Esophagus squamous epithelium (tissue), 5 donors: ENCODE results near the gene CC2D2A. TPM values are rescaled to one million over a fixed set of nuclear protein-coding genes. Genes with fewer than 3 reads are reported as not detected.

Experiments used
- DNase-seq: peaks from one replicate; lab custom pipeline; 2025; lab: John Stamatoyannopoulos, UW
- H3K27ac ChIP-seq, 4 donors: fragments of 200-600 bp; sonication (generic); one replicate each; pipeline ENCODE4 v1.5.1; 2016 to 2019; ENCODE audit warnings: mild to moderate bottlenecking in 1 of 4
- H3K27me3 ChIP-seq, 4 donors: fragments of 200-600 bp; sonication (generic); 1 replicate in 3 of 4; 2 replicates in 1 of 4; pipeline versions ENCODE4 v1.5.1 to v1.6.0; 2017 to 2021; ENCODE audit warnings: antibody characterized with exemption in 1 of 4
- H3K36me3 ChIP-seq, 3 donors: fragments of 200-600 bp; sonication (generic); one replicate each; pipeline ENCODE4 v1.5.1; 2016 to 2019
- H3K4me1 ChIP-seq, 3 donors: fragments of 200-600 bp; sonication (generic); one replicate each; pipeline ENCODE4 v1.5.1; 2017 to 2019
- H3K4me3 ChIP-seq, 4 donors: fragments of 200-600 bp; sonication (generic); 1 replicate in 3 of 4; 2 replicates in 1 of 4; pipeline ENCODE4 v1.5.1; 2016 to 2019; ENCODE audit warnings: mild to moderate bottlenecking in 2 of 4, moderate library complexity in 1 of 4
- H3K9me3 ChIP-seq, 3 donors: fragments of 200-600 bp; sonication (generic); one replicate each; pipeline ENCODE4 v1.5.1; 2016 to 2019
- POLR2A ChIP-seq, 4 donors: fragments of 450-650 bp; IDR thresholded peaks; one replicate each; pipeline ENCODE4 v1.6.1; 2017; ENCODE audit warnings: antibody characterized with exemption in 4 of 4, mild to moderate bottlenecking in 4 of 4, moderate library complexity in 3 of 4
- whole genome bisulfite sequencing, 2 donors: methylation state at CpG; one replicate each; pipeline ENCODE4 v1.1.5; 2018; 5-methylcytosine and 5-hydroxymethylcytosine counted together
- intact Hi-C: fragments of 100-400 bp; cut with DNase I; formaldehyde crosslinking; loops from one replicate; pipeline ENCODE4 v1.15.0; 2022
- total RNA-seq, 4 donors: library from RNA; depleted of rRNA; stranded (reverse); fragments of >200 nt; gene quantifications; one replicate each; pipeline ENCODE4 v1.1.0, GENCODE V29; 2016
- TF ChIP-seq, protein P1 (sequence below), 6 experiments: fragments of 450-650 bp in 4 of 6; fragments of 200-600 bp in 2 of 6; sonication (generic) in 2 of 6; IDR thresholded peaks; one replicate each; pipeline ENCODE4 v1.5.1; 2016 to 2019; ENCODE audit warnings: antibody characterized with exemption in 6 of 6, mild to moderate bottlenecking in 4 of 6, moderate library complexity in 4 of 6
- donor health status: DM: yes; HTN: yes; CAD: no.

The CC2D2A gene
- total RNA-seq, 4 donors from 2014 or later = 2.1 to 9.0 (median 6.4) TPM

DNA sequence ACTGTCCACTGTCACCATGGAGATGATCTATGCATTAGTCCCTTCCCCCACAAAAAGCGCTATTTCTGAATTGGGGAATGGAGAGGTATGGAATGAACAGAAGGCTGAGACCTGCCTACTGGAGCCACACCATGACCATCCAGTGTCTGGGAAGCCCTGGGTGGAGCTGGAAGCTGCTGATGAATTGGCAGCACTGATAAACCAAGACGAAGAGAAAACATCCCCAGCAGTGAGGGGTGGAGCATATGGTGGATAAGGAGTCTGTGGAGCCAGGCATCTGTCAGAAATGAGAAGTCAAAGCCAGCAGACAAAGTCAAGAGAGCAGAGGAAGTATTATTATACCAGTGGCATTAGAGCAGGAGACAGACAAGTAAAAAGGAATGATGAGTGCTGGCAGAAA is 13.2 kb downstream of the CC2D2A start:
- Histone ChIP-seq H3K36me3 (peaks cover 0 to 15% (median 0%) of the 10 kb centered on the region in 3 donors), H3K9me3 (peaks cover 0 to 6% (median 0%) of the 10 kb centered on the region in 3 donors), H3K4me1 (peaks cover 0 to 26% (median 15%) of the 10 kb centered on the region in 3 donors), H3K4me3 (no peak overlapping the region), H3K27me3 (no peaks in the 10 kb centered on the region), H3K27ac (no peak overlapping the region)
- DNase-seq = no peak
- 82 to 85% methylated on average over 2 of the region's 2 CpGs for WGBS, 2 donors
- intact Hi-C loops = loop anchor here (10.0 kb wide), 1 partner anchor 162 kb away; no protein-coding TSS in a partner anchor
- TF ChIP-seq, protein P1, sequence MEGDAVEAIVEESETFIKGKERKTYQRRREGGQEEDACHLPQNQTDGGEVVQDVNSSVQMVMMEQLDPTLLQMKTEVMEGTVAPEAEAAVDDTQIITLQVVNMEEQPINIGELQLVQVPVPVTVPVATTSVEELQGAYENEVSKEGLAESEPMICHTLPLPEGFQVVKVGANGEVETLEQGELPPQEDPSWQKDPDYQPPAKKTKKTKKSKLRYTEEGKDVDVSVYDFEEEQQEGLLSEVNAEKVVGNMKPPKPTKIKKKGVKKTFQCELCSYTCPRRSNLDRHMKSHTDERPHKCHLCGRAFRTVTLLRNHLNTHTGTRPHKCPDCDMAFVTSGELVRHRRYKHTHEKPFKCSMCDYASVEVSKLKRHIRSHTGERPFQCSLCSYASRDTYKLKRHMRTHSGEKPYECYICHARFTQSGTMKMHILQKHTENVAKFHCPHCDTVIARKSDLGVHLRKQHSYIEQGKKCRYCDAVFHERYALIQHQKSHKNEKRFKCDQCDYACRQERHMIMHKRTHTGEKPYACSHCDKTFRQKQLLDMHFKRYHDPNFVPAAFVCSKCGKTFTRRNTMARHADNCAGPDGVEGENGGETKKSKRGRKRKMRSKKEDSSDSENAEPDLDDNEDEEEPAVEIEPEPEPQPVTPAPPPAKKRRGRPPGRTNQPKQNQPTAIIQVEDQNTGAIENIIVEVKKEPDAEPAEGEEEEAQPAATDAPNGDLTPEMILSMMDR (IDR thresholded peaks at IDR 0.05) = no peak
- no peak for TF ChIP-seq POLR2A (IDR thresholded peaks at IDR 0.05)

DNA sequence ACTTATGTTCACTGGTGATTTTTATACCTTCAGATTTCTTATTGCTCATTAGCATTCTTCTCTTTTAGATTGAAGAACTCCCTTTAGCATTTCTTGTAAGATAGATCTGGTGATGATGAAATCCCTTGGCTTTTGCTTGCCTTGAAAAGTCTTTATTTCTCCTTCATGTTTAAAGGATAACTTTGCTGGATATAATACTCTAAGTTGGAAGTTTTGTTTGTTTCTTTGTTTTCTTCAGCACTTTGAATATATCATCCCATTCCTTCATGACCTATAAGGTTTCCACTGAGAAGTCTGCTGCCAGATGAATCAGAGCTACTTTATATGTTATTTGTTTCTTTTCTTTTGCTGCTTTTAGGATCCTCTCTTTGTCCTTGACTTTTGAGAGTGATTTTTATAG is 18.5 kb downstream of the CC2D2A start:
- peaks cover 0 to 2% (median 0%) of the 10 kb centered on the region in 3 donors for H3K4me1 ChIP-seq
- H3K27ac ChIP-seq = peak overlapping the region in 1 of 4 donors; percentile 56
- TF ChIP-seq, protein P1 (IDR thresholded peaks at IDR 0.05) = no peak
- H3K36me3 ChIP-seq = peaks cover 0 to 6% (median 0%) of the 10 kb centered on the region in 3 donors
- no peak overlapping the region for H3K4me3 ChIP-seq
- peaks cover 0 to 6% (median 5%) of the 10 kb centered on the region in 3 donors for H3K9me3 ChIP-seq
- no peaks in the 10 kb centered on the region for H3K27me3 ChIP-seq
- DNase-seq = no peak
- intact Hi-C loops = loop anchor here (10.0 kb wide), 1 partner anchor 157 kb away; no protein-coding TSS in a partner anchor

GRCh38 chr4:15488658-15489470 is 19.2 kb downstream of the CC2D2A start:
- Histone ChIP-seq H3K27me3 (no peaks in the 10 kb centered on the region), H3K4me1 (peaks cover 0 to 6% (median 0%) of the 10 kb centered on the region in 3 donors), H3K36me3 (peaks cover 0 to 6% (median 0%) of the 10 kb centered on the region in 3 donors), H3K4me3 (no peak overlapping the region), H3K9me3 (peaks cover 0 to 6% (median 5%) of the 10 kb centered on the region in 3 donors), H3K27ac (peak overlapping the region in 2 of 4 donors; percentile 13 to 56)
- WGBS, 2 donors = 82 to 88% methylated on average over 6 of the region's 6 CpGs
- TF ChIP-seq, protein P1 (IDR thresholded peaks at IDR 0.05) = no peak
- no peak for TF ChIP-seq POLR2A (IDR thresholded peaks at IDR 0.05)
- intact Hi-C loops = loop anchor here (10.0 kb wide), 1 partner anchor 156 kb away; no protein-coding TSS in a partner anchor
- no peak for DNase-seq

DNA sequence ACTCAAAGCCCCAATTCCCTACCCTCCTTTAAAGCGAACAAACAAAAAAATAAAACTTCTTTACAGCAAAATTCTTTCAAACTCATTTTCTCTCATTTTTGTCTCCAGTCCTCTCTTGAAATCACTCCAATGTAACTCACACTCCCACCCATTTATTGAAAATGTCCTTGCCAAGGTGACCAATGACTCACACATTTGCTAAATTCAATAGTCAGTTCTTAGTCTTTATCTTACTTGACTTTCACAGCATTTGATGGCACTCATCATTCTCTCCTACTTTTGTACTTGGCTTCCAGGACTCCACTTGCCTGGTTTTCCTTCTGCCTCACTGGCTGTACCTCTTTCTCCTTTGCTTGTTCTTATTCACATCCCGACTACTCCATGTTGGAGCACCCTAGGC is 19.9 kb downstream of the CC2D2A start:
- DNase-seq = no peak
- Histone ChIP-seq H3K36me3 (peaks cover 0 to 6% (median 0%) of the 10 kb centered on the region in 3 donors), H3K27ac (peak overlapping the region in 2 of 4 donors; percentile 13 to 46), H3K9me3 (peaks cover 0 to 6% (median 5%) of the 10 kb centered on the region in 3 donors), H3K4me1 (peaks cover 0 to 6% (median 0%) of the 10 kb centered on the region in 3 donors), H3K27me3 (no peaks in the 10 kb centered on the region), H3K4me3 (no peak overlapping the region)
- intact Hi-C loops = loop anchor here (10.0 kb wide), 1 partner anchor 155 kb away; no protein-coding TSS in a partner anchor
- WGBS, 2 donors = 87 to 95% methylated on average over 2 of the region's 2 CpGs
- no peak for TF ChIP-seq POLR2A (IDR thresholded peaks at IDR 0.05)

GRCh38 chr4:15493411-15493810 is 23.7 kb downstream of the CC2D2A start:
- H3K4me1 ChIP-seq = peaks cover 0 to 18% (median 6%) of the 10 kb centered on the region in 3 donors
- intact Hi-C loops = no loop called here
- no peaks in the 10 kb centered on the region for H3K36me3 ChIP-seq
- H3K27ac ChIP-seq = no peak overlapping the region
- H3K27me3 ChIP-seq = no peaks in the 10 kb centered on the region
- no peak overlapping the region for H3K4me3 ChIP-seq
- TF ChIP-seq, protein P1 (IDR thresholded peaks at IDR 0.05) = no peak
- TF ChIP-seq POLR2A (IDR thresholded peaks at IDR 0.05) = no peak
- no peak for DNase-seq
- peaks cover 0 to 6% (median under 1%) of the 10 kb centered on the region in 3 donors for H3K9me3 ChIP-seq
